H1 (cell line): ENCODE results near the gene SERPINB6. TPM values are rescaled to one million over a fixed set of nuclear protein-coding genes. Genes with fewer than 3 reads are reported as not detected.

ENCODE experiments used
- EZH2 ChIP-seq: fragments of 200-600 bp; sonication (generic); IDR thresholded peaks from 2 replicates; pipeline ENCODE4 v1.7.1; 2012; ENCODE audit warnings: low read depth, mild to moderate bottlenecking, moderate library complexity, low read length, inconsistent platforms; ENCODE audit not compliant: severe bottlenecking
- JUND ChIP-seq: IDR thresholded peaks from 2 replicates; pipeline ENCODE4 v1.6.1; 2011; ENCODE audit warnings: mild to moderate bottlenecking, improper control_type of control experiment, low read length
- POU5F1 ChIP-seq: IDR thresholded peaks from 2 replicates; pipeline ENCODE4 v1.6.1; 2011; ENCODE audit warnings: low read depth, mild to moderate bottlenecking, low read length, moderate library complexity
- RAD21 ChIP-seq, 2 experiments: IDR thresholded peaks in 1 of 2; conservative IDR thresholded peaks in 1 of 2; 2 replicates each; pipeline ENCODE4 v1.6.1; 2011; ENCODE audit warnings: low read depth in 2 of 2, low read length in 2 of 2, improper control_type of control experiment in 1 of 2, inconsistent platforms in 1 of 2, mild to moderate bottlenecking in 1 of 2, moderate library complexity in 1 of 2
- SP1 ChIP-seq: IDR thresholded peaks from 2 replicates; pipeline ENCODE4 v1.6.1; 2011; ENCODE audit warnings: low read depth, low read length
- SRF ChIP-seq: IDR thresholded peaks from 2 replicates; pipeline ENCODE4 v1.6.1; 2011; ENCODE audit warnings: mild to moderate bottlenecking, low read depth, low read length, moderate library complexity
- TAF1 ChIP-seq: IDR thresholded peaks from 2 replicates; pipeline ENCODE4 v1.6.1; 2011; ENCODE audit warnings: mild to moderate bottlenecking, low read depth, low read length
- polyA plus RNA-seq, 7 experiments: library from polyadenylated mRNA; depleted of rRNA in 3 of 7; stranded (reverse) in 5 of 7; unstranded in 2 of 7; fragments of >200 nt in 5 of 7; fragments of 200-250 nt in 2 of 7; gene quantifications; 1 replicate in 5 of 7; 2 replicates in 1 of 7; 4 replicates in 1 of 7; pipeline versions ENCODE4 v1.2.1 to v1.2.3, GENCODE V29; 2011 to 2013; ENCODE audit warnings: missing spikeins in 2 of 7, mixed read lengths in 2 of 7
- total RNA-seq: library from RNA; stranded (reverse); fragmentation: NEBNext Ultra II Directional; extraction: Animal tissue kit (Norgen Biotek cat#: 25700); gene quantifications from 2 replicates; pipeline ENCODE4 v1.2.1, GENCODE V29; 2021
- TF ChIP-seq, protein P1 (sequence below), 3 experiments: IDR thresholded peaks; 1 replicate in 2 of 3; 2 replicates in 1 of 3; pipeline versions ENCODE4 v1.5.1 to v1.6.1; 2011; ENCODE audit warnings: low read length in 3 of 3, mild to moderate bottlenecking in 3 of 3, inconsistent platforms in 2 of 3, low read depth in 1 of 3, moderate library complexity in 1 of 3; ENCODE audit not compliant: insufficient read depth in 1 of 3; ENCODE audit errors: control extremely low read depth in 1 of 3

Gene SERPINB6
- total and polyA plus RNA-seq, 2 of the 8 experiments (the other 6 are each of a cell fraction or from before 2014, with no cell fraction given), result 27.2 to 29.4 TPM

DNA sequence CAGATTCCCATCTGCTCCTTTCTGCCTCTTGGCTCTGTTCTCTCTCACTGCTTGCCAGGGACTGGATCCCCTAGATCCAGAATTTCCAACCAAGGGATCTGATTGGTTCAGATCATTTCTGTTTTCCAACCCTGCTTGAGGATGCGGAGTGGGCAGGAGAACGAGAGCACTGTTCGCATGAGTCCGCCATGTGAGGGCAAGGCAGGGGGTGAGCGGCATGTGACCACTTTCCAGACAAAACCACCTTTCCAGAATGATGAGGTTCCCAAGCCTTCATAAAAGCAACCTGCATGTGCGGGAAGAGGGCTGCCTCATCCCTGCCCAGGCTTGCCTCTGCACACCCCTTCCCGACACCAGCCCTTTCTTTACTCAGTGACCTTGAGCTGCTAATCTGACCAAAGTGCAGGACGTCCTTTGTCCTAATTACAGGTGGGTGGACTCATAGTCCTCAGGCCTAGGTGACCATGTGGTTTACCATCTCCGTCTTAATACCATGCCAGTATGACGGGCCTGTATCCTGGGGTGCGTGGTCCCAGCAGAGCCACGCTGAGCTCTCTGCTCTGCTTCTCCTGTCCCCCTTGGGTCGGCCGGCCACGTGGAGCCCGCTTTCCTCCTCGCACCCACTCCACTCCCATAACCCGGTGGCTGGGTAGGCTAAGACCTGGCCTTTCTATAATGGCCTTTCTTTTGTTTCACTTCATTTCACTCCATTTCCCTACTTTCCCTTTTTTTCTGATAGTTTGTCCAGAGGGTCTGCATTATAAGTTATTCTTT lies 42.7 kb upstream of the SERPINB6 start (continued):
- no peak for TF ChIP-seq JUND
- no peak for TF ChIP-seq TAF1
- TF ChIP-seq SRF, result no peak
- TF ChIP-seq, protein P1, sequence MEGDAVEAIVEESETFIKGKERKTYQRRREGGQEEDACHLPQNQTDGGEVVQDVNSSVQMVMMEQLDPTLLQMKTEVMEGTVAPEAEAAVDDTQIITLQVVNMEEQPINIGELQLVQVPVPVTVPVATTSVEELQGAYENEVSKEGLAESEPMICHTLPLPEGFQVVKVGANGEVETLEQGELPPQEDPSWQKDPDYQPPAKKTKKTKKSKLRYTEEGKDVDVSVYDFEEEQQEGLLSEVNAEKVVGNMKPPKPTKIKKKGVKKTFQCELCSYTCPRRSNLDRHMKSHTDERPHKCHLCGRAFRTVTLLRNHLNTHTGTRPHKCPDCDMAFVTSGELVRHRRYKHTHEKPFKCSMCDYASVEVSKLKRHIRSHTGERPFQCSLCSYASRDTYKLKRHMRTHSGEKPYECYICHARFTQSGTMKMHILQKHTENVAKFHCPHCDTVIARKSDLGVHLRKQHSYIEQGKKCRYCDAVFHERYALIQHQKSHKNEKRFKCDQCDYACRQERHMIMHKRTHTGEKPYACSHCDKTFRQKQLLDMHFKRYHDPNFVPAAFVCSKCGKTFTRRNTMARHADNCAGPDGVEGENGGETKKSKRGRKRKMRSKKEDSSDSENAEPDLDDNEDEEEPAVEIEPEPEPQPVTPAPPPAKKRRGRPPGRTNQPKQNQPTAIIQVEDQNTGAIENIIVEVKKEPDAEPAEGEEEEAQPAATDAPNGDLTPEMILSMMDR (IDR thresholded peaks at IDR 0.05; ENCODE audit: control extremely low read depth in 1 of 3, insufficient read depth in 1 of 3, low read depth in 1 of 3, low read length in 3 of 3), result no peak
- TF ChIP-seq EZH2, result no peak
- no peak for TF ChIP-seq POU5F1
- TF ChIP-seq SP1, result no peak
- TF ChIP-seq RAD21 (IDR thresholded peaks at IDR 0.05 in 1 of 2, conservative IDR thresholded peaks at IDR 0.05 in 1 of 2; ENCODE audit: low read depth in 2 of 2, low read length in 2 of 2), result no peak
